ENCODE data around the gene NR6A1. TPM values are rescaled to one million over a fixed set of nuclear protein-coding genes. Genes with fewer than 3 reads are reported as not detected.

Gene NR6A1
- total RNA-seq, 2 experiments from 2014 or later: not detected

DNA sequence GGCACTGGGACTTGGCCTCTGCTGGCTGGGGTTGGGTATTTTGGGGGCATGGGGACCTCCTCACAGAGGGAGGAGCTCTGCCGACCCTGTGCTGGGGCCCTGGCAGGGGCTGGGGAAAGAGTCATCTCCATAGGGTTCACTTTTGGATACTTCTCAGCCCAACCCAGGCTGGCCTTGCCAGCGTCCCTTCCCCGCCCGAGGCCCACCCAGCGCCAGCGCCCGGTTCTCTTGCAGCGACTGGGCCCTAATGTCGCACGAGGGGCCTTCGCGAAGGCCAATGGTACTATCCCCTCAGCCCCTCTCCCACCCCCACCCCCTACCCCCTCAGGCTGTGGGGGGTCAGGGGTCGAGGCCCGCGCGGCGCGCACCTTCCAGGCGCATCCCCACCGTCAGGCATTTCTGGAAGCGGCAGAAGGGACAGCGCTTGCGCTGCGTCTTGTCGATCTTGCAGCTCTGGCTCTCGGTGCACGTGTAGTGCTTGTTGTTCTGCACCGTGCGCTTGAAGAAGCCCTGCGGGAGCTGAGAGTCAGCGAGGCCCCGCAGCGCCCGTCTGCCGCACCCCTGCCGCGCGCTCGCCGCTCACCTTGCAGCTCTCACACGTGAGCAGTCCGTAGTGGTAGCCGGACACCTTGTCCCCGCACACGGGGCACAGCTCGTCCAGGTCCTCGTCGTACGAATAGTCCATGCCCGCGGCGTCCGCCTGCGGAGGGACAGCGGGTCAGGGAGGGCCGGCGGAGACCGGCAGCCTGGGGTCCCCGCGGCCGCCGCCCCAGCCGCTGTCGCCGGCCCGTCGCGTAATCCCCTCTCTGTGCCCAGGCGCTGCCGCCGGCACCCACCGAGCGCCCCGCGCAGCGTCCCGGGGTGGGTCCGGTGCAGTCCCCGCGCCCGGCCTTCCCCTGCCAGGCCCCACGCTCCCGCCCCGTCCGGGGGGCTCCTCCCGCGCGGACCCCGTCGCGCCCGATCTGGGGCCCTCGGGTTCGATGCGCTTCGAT lies 268.1 kb downstream of the NR6A1 start:
- Mint-ChIP-seq H3K9me3 (no peaks in the 10 kb centered on the region), H3K27me3 (peaks cover 36% of the 10 kb centered on the region), H3K27ac (no peak overlapping the region), H3K4me1 (ENCODE audit: low read depth) (peaks cover 4% of the 10 kb centered on the region), H3K4me3 (no peak overlapping the region), H3K36me3 (ENCODE audit: low read depth) (no peaks in the 10 kb centered on the region)
- intact Hi-C loops (cut with DNase I, micrococcal nuclease): no loop called here
- Histone ChIP-seq H3K9me3 (ENCODE audit: control insufficient read depth in 1 of 2, insufficient read depth in 1 of 2, low read length in 2 of 2) (peaks cover 0 to 7% of the 10 kb centered on the region in 2 experiments), H3K4me1 (ENCODE audit: insufficient read depth, low read length) (peaks cover 8% of the 10 kb centered on the region), H3K36me3 (ENCODE audit: insufficient read depth, low read length) (no peaks in the 10 kb centered on the region), H3K4me3 (ENCODE audit: low read length) (no peak overlapping the region), H3K27ac (ENCODE audit: low read depth in 1 of 2, low read length in 2 of 2) (no peak overlapping the region), H3K27me3 (ENCODE audit: control insufficient read depth in 1 of 2, insufficient read depth in 2 of 2, low read length in 2 of 2) (peaks cover 26 to 38% of the 10 kb centered on the region in 2 experiments)
- TF ChIP-seq, protein P1, sequence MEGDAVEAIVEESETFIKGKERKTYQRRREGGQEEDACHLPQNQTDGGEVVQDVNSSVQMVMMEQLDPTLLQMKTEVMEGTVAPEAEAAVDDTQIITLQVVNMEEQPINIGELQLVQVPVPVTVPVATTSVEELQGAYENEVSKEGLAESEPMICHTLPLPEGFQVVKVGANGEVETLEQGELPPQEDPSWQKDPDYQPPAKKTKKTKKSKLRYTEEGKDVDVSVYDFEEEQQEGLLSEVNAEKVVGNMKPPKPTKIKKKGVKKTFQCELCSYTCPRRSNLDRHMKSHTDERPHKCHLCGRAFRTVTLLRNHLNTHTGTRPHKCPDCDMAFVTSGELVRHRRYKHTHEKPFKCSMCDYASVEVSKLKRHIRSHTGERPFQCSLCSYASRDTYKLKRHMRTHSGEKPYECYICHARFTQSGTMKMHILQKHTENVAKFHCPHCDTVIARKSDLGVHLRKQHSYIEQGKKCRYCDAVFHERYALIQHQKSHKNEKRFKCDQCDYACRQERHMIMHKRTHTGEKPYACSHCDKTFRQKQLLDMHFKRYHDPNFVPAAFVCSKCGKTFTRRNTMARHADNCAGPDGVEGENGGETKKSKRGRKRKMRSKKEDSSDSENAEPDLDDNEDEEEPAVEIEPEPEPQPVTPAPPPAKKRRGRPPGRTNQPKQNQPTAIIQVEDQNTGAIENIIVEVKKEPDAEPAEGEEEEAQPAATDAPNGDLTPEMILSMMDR (IDR thresholded peaks at IDR 0.05): no peak
- ATAC-seq (ENCODE audit: poor library complexity) (no peak), DNase-seq (no peak)
- CTCF ChIA-PET: no interaction called here
- POLR2A ChIA-PET: no interaction called here

DNA sequence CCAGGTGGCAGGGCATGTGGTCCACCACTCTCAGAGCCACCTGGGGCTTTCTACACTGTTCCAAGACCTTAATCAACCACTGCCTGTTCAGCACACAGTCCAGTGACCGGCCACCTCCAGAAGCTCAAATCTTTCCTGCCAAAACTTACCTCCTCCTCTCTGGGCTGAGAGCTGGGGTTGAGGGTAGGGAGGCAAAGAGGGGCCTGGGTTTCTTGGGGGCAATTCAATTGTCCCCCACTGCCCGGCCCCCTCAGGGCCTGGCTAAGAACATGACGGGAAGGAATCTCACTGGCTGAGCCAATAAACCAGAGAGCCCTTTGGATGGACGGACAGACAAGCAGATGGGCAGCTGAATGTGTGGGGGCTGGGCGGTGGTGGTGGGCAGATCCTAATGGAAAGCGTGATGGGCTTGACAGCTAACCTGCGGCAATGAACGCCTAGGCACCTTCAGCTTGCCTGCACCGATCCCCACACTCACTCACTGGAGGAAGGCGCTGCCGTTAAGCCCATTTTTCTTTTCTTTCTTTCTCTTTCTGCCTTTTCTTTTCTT lies 269.3 kb downstream of the NR6A1 start:
- ChIA-PET CTCF (no interaction called here), POLR2A (no interaction called here)
- no peak overlapping the region for H3K4me3 ChIP-seq (ENCODE audit: low read length)
- Mint-ChIP-seq H3K4me3 (no peak overlapping the region), H3K27me3 (peaks cover 36% of the 10 kb centered on the region), H3K4me1 (ENCODE audit: low read depth) (peaks cover 4% of the 10 kb centered on the region), H3K9me3 (no peaks in the 10 kb centered on the region), H3K27ac (no peak overlapping the region), H3K36me3 (ENCODE audit: low read depth) (no peaks in the 10 kb centered on the region)
- peaks cover 0 to 4% of the 10 kb centered on the region in 2 experiments for H3K9me3 ChIP-seq (ENCODE audit: control insufficient read depth in 1 of 2, insufficient read depth in 1 of 2, low read length in 2 of 2)
- H3K27me3 ChIP-seq (ENCODE audit: control insufficient read depth in 1 of 2, insufficient read depth in 2 of 2, low read length in 2 of 2): peaks cover 20 to 38% of the 10 kb centered on the region in 2 experiments
- ATAC-seq (ENCODE audit: poor library complexity) (no peak), DNase-seq (no peak)
- H3K36me3 ChIP-seq (ENCODE audit: insufficient read depth, low read length): no peaks in the 10 kb centered on the region
- TF ChIP-seq, protein P1 (IDR thresholded peaks at IDR 0.05): no peak
- no peak overlapping the region for H3K27ac ChIP-seq (ENCODE audit: low read depth in 1 of 2, low read length in 2 of 2)
- peaks cover 8% of the 10 kb centered on the region for H3K4me1 ChIP-seq (ENCODE audit: insufficient read depth, low read length)
- intact Hi-C loops (cut with DNase I, micrococcal nuclease): no loop called here

DNA sequence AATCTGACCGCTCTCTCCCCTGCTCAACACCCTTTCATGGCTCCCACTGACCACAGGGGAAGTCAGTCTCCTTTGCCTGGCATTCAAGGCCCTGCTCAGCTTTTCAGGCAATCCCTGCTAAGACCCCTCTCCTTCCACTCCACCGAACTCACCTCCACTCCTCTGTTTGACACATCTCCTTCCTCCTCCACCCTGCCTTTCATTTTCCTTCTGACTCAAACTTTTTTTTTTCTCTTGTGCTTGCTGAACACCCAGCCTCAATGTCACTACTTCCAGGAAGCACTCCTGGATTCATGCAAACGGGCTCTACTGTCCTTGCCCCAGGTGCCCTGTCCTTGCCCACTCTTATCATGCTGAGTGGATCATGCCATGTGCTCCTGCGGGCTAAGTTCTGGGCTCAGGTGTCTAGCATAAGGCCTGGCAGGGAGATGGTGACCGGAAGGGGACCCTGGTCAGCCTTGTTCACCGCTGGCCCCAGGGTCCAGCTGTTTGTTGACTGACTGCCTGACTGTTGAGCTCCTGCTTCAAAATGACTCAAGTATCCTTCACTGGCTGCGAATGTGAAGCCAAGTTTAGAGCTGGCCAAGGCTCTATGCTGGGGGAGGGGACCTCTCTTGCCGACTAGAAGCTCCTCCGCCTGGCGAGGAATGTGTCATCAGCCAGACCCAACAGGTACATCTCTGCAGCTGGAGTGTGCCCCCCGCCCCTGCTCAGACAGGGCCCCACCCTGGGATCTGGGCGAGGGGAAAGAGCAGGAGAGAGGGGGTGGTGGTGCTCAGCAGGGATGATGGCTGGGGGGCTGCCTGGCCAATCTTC lies 270.1 kb downstream of the NR6A1 start:
- Mint-ChIP-seq H3K27ac (no peak overlapping the region), H3K9me3 (no peaks in the 10 kb centered on the region), H3K36me3 (ENCODE audit: low read depth) (no peaks in the 10 kb centered on the region), H3K27me3 (peaks cover 33% of the 10 kb centered on the region), H3K4me1 (ENCODE audit: low read depth) (peaks cover 7% of the 10 kb centered on the region), H3K4me3 (no peak overlapping the region)
- Histone ChIP-seq H3K27ac (ENCODE audit: low read depth in 1 of 2, low read length in 2 of 2) (no peak overlapping the region), H3K9me3 (ENCODE audit: control insufficient read depth in 1 of 2, insufficient read depth in 1 of 2, low read length in 2 of 2) (no peaks in the 10 kb centered on the region), H3K27me3 (ENCODE audit: control insufficient read depth in 1 of 2, insufficient read depth in 2 of 2, low read length in 2 of 2) (peaks cover 20 to 34% of the 10 kb centered on the region in 2 experiments), H3K4me1 (ENCODE audit: insufficient read depth, low read length) (peaks cover 15% of the 10 kb centered on the region), H3K36me3 (ENCODE audit: insufficient read depth, low read length) (no peaks in the 10 kb centered on the region), H3K4me3 (ENCODE audit: low read length) (no peak overlapping the region)
- CTCF ChIA-PET: no interaction called here
- ATAC-seq (ENCODE audit: poor library complexity): no peak
- intact Hi-C loops (cut with DNase I, micrococcal nuclease): no loop called here
- POLR2A ChIA-PET: no interaction called here
- no peak for DNase-seq
- TF ChIP-seq, protein P1 (IDR thresholded peaks at IDR 0.05): no peak
